Upper lobe of left lung (tissue), 6 donors: ENCODE results near the gene MLLT3. TPM values are rescaled to one million over a fixed set of nuclear protein-coding genes. Genes with fewer than 3 reads are reported as not detected.
A peak's percentile ranks its signal among the peaks of the same experiment; 100 is the strongest.

Experiments
- ATAC-seq, 2 donors: fragments of 200-7000 bp; cut with Tn5 transposase; one replicate each; pipeline ENCODE4 v1.9.1; 2022; ENCODE audit warnings: mild to moderate bottlenecking in 2 of 2, moderate library complexity in 2 of 2; ENCODE audit not compliant: low FRiP score in 2 of 2
- DNase-seq, 2 donors: peaks; one replicate each; pipeline ENCODE4 v3.0.0-alpha.2; 2019 to 2020
- H3K27ac ChIP-seq, 4 donors: fragments of 200-600 bp; sonication (generic); one replicate each; pipeline ENCODE4 v1.5.1; 2016 to 2019
- H3K27me3 ChIP-seq, 4 donors: fragments of 200-600 bp; sonication (generic); one replicate each; pipeline ENCODE4 v1.5.1; 2017 to 2019
- H3K36me3 ChIP-seq, 4 donors: fragments of 200-600 bp; sonication (generic); one replicate each; pipeline ENCODE4 v1.5.1; 2016 to 2019
- H3K4me1 ChIP-seq, 4 donors: fragments of 200-600 bp; sonication (generic); one replicate each; pipeline ENCODE4 v1.5.1; 2018 to 2019
- H3K4me3 ChIP-seq, 4 donors: fragments of 200-600 bp; sonication (generic); one replicate each; pipeline ENCODE4 v1.5.1; 2017 to 2019; ENCODE audit warnings: mild to moderate bottlenecking in 2 of 4, moderate library complexity in 1 of 4
- H3K9me3 ChIP-seq, 4 donors: fragments of 200-600 bp; sonication (generic); one replicate each; pipeline ENCODE4 v1.5.1; 2018 to 2019
- CTCF ChIP-seq, 6 experiments: fragments of 450-650 bp in 4 of 6; fragments of 200-600 bp in 2 of 6; sonication (generic) in 2 of 6; IDR thresholded peaks; one replicate each; pipeline ENCODE4 v1.5.1; 2016 to 2019; ENCODE audit warnings: antibody characterized with exemption in 6 of 6
- EP300 ChIP-seq, 4 donors: sonication (generic); formaldehyde crosslinking; IDR thresholded peaks; one replicate each; pipeline ENCODE4 v1.5.1; 2017; ENCODE audit warnings: antibody characterized with exemption in 4 of 4, control low read depth in 2 of 4
- POLR2A ChIP-seq, 4 donors: fragments of 450-650 bp; IDR thresholded peaks; one replicate each; pipeline ENCODE4 v1.5.1; 2016 to 2017; ENCODE audit warnings: antibody characterized with exemption in 4 of 4, mild to moderate bottlenecking in 2 of 4
- POLR2AphosphoS5 ChIP-seq, 2 donors: sonication (generic); formaldehyde crosslinking; IDR thresholded peaks; one replicate each; pipeline ENCODE4 v1.5.1; 2017; ENCODE audit warnings: antibody characterized with exemption in 2 of 2
- WGBS, 2 donors: methylation state at CpG; one replicate each; pipeline ENCODE4 v1.1.5; 2017 to 2018; 5-methylcytosine and 5-hydroxymethylcytosine counted together
- total RNA-seq, 6 donors: library from RNA; depleted of rRNA in 4 of 6; stranded (reverse); fragments of >200 nt in 4 of 6; gene quantifications; one replicate each; pipeline versions ENCODE4 v1.1.0 to v1.2.1, GENCODE V29; 2016 to 2021
- donor health status: DM: no; HTN: no; CAD: no; lungs with moderate emphysema.
- donor health status: DM: no; HTN: yes; CAD: no; lungs with severe emphysema.

The MLLT3 gene
- total RNA-seq, 6 donors from 2014 or later = 13.8 to 30.4 (median 20.9) TPM

GRCh38 chr9:20603524-20604268 lies 18.6 kb downstream of the MLLT3 start:
- H3K9me3 ChIP-seq = no peaks in the 10 kb centered on the region
- peak overlapping the region in 2 of 4 donors; percentile 8 to 42 for H3K27ac ChIP-seq
- no peaks in the 10 kb centered on the region for H3K27me3 ChIP-seq
- peaks cover 20 to 46% (median 24%) of the 10 kb centered on the region in 4 donors for H3K4me1 ChIP-seq
- DNase-seq (no peak), ATAC-seq (no peak)
- no peaks in the 10 kb centered on the region for H3K36me3 ChIP-seq
- TF ChIP-seq POLR2A (IDR thresholded peaks at IDR 0.05) = no peak
- no peak for TF ChIP-seq EP300 (IDR thresholded peaks at IDR 0.05)
- TF ChIP-seq CTCF (IDR thresholded peaks at IDR 0.05) = no peak
- TF ChIP-seq POLR2AphosphoS5 (IDR thresholded peaks at IDR 0.05) = no peak
- no peak overlapping the region for H3K4me3 ChIP-seq
- 55 to 66% methylated on average over 5 of the region's 5 CpGs for WGBS, 2 donors

GRCh38 chr9:20601292-20601691 lies 21.0 kb downstream of the MLLT3 start:
- Histone ChIP-seq H3K9me3 (no peaks in the 10 kb centered on the region), H3K27ac (no peak overlapping the region), H3K36me3 (no peaks in the 10 kb centered on the region), H3K27me3 (no peaks in the 10 kb centered on the region), H3K4me3 (no peak overlapping the region), H3K4me1 (peaks cover 9 to 35% (median 18%) of the 10 kb centered on the region in 4 donors)
- no peak for ATAC-seq
- no peak for DNase-seq
- TF ChIP-seq POLR2A (IDR thresholded peaks at IDR 0.05) (no peak), POLR2AphosphoS5 (IDR thresholded peaks at IDR 0.05) (no peak), EP300 (IDR thresholded peaks at IDR 0.05) (no peak), CTCF (IDR thresholded peaks at IDR 0.05) (no peak)
- 90 to 94% methylated on average over 1 of the region's 1 CpG for WGBS, 2 donors

GRCh38 chr9:20599195-20599594 lies 23.1 kb downstream of the MLLT3 start:
- no peaks in the 10 kb centered on the region for H3K36me3 ChIP-seq
- no peak for DNase-seq
- TF ChIP-seq POLR2AphosphoS5 (IDR thresholded peaks at IDR 0.05) = no peak
- TF ChIP-seq POLR2A (IDR thresholded peaks at IDR 0.05) = no peak
- no peak for TF ChIP-seq EP300 (IDR thresholded peaks at IDR 0.05)
- no peak for TF ChIP-seq CTCF (IDR thresholded peaks at IDR 0.05)
- peaks cover 9 to 21% (median 12%) of the 10 kb centered on the region in 4 donors for H3K4me1 ChIP-seq
- 93 to 99% methylated on average over 3 of the region's 3 CpGs for WGBS, 2 donors
- ATAC-seq = no peak
- no peaks in the 10 kb centered on the region for H3K27me3 ChIP-seq
- H3K9me3 ChIP-seq = no peaks in the 10 kb centered on the region
- H3K27ac ChIP-seq = no peak overlapping the region
- no peak overlapping the region for H3K4me3 ChIP-seq

- Histone ChIP-seq H3K9me3 (no peaks in the 10 kb centered on the region), H3K36me3 (no peaks in the 10 kb centered on the region), H3K4me1 (peaks cover 3 to 13% (median 7%) of the 10 kb centered on the region in 4 donors), H3K27ac (no peak overlapping the region), H3K4me3 (no peak overlapping the region), H3K27me3 (no peaks in the 10 kb centered on the region)
- WGBS, 2 donors = 96 to 100% methylated on average over 1 of the region's 1 CpG
- no peak for TF ChIP-seq POLR2AphosphoS5 (IDR thresholded peaks at IDR 0.05)
- TF ChIP-seq POLR2A (IDR thresholded peaks at IDR 0.05) = no peak
- no peak for TF ChIP-seq EP300 (IDR thresholded peaks at IDR 0.05)
- TF ChIP-seq CTCF (IDR thresholded peaks at IDR 0.05) = no peak
- no peak for ATAC-seq
- DNase-seq = no peak
Observed at GRCh38 chr9:20598367-20598766, 23.9 kb downstream of the MLLT3 start.

- no peak overlapping the region for H3K4me3 ChIP-seq
- no peaks in the 10 kb centered on the region for H3K27me3 ChIP-seq
- H3K9me3 ChIP-seq = no peaks in the 10 kb centered on the region
- TF ChIP-seq POLR2A (IDR thresholded peaks at IDR 0.05) (no peak), EP300 (IDR thresholded peaks at IDR 0.05) (no peak), CTCF (IDR thresholded peaks at IDR 0.05) (no peak), POLR2AphosphoS5 (IDR thresholded peaks at IDR 0.05) (no peak)
- no peak for ATAC-seq
- H3K4me1 ChIP-seq = peaks cover 4 to 8% (median 7%) of the 10 kb centered on the region in 4 donors
- no peak overlapping the region for H3K27ac ChIP-seq
- DNase-seq = no peak
- H3K36me3 ChIP-seq = no peaks in the 10 kb centered on the region
Observed at GRCh38 chr9:20597862-20598261, 24.4 kb downstream of the MLLT3 start.
